HG02678 (cell line): ENCODE data around the gene GALNT5.
A peak's percentile ranks its signal among the peaks of the same experiment; 100 is the strongest.

ENCODE experiments used
- ATAC-seq: cut with Tn5 transposase; IDR thresholded peaks from one replicate; pipeline ENCODE4 v1.9.1; 2021; ENCODE audit warnings: mild to moderate bottlenecking, moderate library complexity; ENCODE audit not compliant: unreplicated experiment

Gene GALNT5

DNA sequence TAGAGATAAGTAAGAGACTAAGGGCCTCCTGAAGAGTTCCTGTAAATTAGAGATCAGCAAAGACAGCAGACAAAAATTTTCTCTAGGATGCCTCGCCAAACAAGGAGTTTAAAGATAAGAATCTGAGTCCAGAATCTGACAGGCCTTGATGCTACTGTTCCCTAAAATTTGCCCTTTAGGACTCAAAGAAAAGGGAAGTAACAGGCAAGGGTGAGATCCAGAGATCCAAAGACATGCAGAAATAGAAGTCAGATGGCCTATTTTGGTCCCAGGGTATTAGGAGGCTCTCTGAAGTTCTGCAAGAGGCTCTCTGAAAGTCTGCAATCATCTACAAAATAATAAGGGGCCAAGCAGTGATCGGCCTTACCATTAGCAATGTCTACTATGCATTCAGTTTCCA, 33.0 kb downstream of the GALNT5 start:
- ATAC-seq = no peak

DNA sequence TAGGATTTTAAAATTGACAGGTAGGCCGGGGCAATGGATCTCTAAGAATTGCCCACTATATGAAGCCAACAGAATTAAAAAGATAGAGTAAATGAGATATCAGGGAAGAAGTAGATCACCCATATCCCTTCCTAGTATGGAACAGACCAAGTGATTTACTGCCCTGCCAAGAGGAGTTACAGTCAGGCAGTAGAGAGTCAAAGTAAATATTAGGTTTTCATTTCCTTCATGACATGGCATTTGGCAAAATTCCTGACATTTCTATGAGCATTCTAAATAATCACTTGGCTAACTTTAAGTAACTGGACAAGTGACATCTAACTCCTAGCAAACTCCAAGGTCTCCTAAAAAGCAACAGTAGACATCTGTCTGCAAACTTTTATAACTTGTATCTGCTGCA, 33.5 kb downstream of the GALNT5 start:
- ATAC-seq = no peak

DNA sequence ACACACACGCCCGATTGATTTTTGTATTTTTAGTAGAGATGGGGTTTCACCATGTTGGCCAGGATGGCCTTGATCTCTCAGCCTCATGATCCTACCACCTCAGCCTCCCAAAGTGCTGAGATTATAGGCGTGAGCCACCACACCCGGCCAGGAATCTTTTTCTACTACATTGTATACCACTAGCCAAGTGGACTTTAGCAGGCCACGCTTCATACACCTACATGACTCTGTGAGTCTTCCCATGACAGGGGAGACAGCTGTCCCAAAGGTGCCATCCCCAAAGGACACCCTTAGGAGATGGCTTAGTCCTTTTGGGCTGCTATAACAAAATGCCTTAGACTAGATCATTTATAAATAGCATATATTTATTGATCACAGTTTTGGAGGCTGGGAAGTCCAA, 35.3 kb downstream of the GALNT5 start:
- no peak for ATAC-seq

DNA sequence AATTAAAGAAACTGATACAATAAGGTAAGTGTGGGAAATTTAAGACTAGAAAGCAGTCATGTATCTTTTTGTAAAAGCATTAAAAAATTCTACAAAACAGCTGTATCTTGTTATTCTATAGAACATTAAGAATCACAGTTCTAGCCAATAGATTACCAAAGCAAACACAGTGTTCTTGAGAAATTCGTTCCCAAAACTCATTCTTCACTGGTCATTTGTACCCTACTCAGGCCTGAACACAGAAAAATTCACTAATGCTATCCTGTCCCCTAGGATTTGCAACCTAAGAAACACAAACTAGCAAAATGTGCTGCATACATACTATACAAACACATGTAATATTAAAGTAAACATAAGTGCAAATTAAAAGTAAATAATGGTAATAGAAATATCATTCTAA, 39.0 kb downstream of the GALNT5 start:
- no peak for ATAC-seq

DNA sequence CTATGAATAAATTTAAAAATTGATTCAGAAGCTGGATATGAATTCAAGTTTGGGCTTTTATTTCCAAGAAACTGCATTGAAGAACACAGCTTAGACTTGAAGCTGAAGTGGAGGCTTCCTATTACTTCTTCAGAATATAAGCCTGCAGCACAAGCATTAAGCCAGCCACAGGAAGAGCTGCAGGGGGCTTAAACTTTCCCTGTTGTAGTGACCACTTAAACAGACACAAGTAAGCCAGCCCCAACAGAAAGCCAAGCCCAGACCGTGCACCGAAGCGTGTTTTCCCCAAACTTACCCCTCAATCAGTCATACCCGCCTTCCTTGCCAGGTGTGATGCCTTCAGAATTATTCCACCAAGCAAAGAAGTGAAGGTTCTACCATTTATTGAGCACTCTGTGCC, 39.5 kb downstream of the GALNT5 start:
- ATAC-seq = no peak

DNA sequence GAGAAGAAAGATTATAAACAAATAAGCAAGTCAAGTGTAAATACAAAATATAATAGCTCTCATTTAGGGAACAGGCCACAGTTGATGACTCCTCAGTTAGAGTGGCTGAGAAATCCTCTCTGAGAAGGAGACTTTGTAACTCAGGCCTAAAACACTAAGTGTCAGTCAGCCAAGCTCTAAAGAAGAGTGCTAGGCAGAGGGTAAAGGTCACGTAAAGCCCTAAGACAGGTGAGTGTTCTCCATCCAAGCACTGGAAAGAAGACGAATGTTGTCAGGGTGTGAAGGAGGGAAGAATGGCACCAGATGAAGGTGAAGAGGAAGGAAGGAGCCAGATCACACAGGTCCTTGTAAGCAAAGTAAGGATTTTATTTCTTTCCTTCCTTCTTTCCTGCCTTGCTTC, 43.8 kb downstream of the GALNT5 start:
- ATAC-seq = no peak

DNA sequence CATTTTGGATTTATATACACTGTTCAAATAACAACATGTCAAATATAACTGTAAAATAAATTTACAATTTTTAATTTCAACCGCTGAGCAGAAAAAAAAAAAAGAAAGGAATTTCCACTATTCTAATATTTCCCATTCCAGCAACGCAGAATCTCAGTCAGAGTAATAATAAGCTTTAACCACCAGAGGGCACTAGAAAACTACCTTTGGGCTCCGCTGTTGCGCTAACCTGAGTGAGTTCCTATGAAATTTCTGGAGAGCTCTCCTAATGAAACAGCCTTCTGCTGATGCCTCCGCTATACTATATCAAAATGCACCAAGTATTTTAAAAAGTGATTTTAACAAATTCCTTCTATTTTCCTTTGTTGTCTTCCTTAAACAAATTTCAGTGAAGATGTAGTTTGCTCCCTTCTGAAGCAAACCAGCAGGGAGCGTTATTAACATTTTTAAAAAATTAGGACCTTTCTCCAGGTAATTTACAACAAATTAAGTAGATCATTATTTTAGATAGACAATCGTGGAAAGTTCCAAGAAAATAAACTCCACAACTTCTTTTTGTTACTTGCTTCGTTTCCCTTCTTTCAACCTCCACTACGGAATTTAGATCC, 45.1 kb downstream of the GALNT5 start:
- peak; percentile 79 for ATAC-seq

DNA sequence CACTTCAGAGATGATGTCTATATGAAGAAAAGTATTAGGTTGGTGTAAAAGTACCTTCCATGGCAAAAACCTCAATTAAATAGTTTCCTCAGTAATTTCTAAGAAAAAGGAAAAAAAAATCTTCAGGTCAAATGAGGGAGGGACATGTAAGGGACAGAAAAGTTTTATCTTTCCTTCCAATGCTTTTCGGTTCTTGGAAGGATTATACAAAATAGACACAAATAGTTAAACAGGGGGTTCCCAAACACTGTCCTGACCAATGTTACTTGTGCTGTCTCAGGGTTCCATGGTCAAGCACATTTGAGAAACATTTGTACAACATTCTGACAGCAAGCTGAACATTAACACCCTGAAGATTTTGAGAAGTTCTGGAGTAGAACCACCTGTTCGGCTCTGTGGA, 46.1 kb downstream of the GALNT5 start:
- no peak for ATAC-seq

DNA sequence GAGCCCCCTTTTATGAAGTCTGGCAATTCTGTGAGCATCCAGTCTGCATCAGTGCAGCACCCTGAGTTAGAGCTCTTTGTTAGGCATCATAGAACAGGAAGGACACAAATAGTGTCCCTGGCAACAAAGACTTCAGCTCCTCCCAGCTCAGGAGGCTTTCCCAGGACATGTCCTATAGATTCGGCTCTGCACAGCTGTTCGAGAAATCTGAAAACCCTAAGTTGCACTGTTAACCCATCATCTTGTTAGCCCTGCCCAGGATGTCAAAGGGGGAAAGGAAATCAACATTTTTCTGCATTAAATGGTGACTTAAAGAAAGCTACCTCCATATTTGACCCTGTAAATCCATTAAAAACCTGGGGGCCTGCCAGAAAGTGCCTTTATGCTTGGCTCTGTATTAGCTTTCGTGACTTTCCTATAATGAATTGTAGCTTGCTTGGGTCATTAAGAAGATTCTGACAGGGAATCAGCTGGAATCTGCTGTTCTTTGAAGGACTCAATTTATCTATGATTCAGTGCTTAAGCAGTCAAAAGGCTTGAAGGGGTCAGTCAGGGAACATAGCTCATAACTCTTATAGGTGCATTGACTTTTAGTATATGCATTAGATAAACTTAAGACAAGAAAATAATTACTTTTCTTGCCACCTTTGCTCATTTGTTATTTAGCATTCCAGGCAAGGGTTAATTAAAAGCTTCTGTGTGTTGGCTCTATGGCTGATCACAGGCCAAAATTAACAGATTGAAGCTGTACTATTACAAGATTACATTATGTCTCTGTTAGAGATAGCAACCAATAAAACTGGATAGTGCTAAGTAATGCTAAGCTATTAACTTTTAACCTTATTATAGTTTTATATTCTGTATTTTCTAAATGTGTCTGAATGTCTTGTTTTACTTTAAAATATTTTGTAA, 47.6 kb downstream of the GALNT5 start:
- ATAC-seq = no peak

DNA sequence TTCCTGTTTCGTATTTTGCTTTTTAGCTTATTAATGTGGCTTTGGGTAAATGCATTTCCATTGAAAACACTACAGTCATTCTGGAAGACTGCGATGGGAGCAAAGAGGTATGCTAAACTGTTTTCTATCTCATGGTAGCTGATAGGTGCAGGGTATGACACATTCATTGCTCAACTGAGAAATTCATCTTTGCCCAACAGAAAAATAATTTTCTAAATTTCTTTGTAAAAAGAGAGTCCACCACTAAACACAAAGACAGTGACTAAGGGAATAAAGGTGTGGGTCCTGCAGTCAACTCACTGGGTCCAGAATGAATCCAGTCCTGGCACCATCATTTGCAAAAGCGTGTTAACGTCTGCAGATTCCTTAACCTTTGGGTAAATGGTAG, 48.2 kb downstream of the GALNT5 start:
- ATAC-seq = no peak

DNA sequence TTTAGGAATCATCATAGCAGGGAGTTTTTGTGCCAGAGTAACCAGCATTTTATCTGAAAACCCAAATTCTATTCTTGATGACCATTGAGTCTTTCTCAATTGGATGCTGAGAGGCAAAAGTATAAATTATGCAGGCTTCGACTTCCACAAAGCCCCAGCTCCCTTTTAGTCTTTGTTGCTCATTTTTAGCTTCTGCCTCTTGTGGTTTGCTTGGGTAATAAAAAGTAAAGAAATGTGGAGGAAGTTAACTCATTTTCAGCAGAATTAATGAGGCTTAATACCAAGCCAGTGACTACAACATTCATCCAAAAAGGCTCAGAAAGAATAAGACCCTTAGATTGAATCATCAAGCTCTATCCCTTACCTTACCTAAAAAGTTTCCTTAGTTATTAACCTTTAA, 49.5 kb downstream of the GALNT5 start:
- no peak for ATAC-seq

DNA sequence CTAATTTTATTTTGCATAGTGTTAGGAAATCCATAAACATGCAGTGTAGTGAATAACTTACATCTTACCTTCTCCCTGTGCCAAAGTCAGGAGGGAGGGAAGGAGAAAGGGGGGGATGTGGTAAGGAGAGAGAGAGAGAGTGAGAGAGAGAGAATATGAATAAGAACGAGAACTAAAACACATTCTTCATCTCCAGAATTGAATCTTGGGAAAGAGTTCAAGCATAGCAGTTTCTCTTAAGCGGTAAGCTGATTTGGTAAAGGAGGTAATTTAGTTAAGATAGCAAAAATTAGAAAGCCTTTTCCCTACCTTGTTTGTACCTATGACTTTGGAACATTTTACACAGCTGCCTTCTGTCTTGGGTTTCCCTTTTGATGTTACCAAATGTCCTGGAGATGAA, 52.4 kb downstream of the GALNT5 start:
- no peak for ATAC-seq

DNA sequence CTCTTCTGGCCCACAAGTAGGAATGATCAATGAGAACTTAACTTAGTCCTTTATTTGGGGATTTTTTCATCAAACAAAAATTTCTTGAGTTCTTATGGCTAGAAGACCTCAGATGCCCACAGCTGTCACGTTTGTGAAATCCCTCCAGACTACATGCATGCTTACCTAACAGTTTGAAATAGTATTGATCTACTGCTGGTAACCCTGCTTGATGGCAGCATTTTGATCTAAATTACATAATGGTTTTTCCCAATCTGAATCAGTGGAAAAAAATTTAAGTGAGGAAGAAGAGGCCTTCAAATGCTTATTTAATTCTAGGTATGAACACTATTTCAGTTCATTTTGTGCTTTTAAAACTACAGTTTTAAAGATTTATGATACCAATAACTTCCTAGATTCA, 54.2 kb downstream of the GALNT5 start:
- ATAC-seq = no peak

DNA sequence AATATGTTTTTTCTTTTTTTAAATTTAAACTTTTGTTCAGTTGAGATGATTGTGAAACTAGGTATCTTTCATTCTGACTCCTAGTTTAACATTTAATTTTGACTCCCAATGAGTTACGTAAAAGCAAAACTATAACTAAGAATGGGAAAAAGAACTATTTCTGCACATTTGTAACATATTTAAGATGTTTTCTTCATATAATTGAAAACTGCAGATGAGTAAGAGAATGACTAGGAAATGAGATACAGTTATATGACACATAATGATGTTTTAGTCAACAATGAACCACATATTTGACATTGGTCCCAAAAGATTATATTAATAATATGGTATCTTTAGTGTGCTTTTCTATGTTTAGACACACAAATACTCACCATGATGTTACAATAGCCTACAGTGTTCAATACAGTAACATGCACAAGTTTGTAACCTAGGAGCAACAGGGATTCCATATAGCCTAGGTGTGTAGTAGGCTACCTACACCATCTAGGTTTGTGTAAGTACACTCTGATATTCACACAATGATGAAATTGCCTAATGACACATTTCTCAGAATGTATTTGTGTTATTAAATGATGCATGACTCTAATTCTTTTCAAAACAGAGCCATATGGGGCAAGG, 55.5 kb downstream of the GALNT5 start:
- peak; percentile 47 for ATAC-seq

DNA sequence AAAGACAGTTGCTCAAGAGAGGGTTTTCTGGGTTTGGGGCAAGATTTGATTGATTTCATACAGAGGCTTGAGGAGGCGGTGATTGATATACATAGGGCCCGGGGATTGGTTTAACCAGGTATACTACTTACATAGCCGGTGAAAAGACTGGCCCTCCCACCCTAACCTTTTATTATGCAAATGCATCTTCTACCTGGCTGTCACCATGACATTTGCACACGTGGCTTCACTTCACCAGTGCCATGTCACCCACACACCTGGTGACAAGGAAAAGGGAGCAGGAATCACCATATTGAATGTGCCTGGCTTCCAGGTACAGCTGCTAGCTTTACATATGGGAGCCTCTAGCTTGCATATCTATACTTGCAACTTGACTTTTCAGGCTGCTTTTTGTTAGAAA, 58.4 kb downstream of the GALNT5 start:
- ATAC-seq = no peak

DNA sequence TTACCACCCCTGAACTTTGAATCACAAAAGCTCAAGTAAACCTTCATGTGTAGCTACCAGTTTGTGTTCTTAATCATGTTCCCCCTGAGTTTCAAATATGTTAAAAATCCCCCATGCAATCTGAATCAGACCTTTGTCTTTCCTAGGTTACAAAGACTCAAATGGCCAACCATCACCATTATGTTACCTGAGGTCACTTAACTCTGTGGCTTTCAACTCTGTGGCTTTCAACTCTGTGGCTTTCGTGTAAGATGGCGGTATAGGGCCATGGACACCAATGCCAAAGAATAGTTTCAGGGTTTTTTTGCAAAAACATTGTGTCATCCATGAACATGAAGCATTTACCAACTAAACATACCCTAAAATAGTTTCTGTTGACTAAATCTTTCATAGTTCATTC, 61.4 kb downstream of the GALNT5 start:
- no peak for ATAC-seq

DNA sequence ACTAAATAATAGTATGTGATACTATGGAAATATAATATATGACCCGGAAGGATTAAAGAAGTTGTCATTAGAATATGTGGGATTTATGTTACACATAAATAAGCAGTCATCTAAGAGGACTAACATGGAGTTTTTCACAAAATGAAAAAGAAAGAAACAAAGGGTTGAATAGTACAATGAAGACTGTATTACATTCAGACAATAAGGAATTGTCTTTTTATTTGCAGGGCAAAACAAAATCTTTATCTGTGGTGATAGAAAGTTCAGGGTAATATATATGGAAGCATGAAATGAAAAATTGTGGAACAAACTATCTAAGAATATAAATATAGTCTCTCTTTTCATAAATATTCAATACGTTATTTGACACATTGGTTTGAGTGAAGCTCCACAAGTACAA, 62.3 kb downstream of the GALNT5 start:
- no peak for ATAC-seq

DNA sequence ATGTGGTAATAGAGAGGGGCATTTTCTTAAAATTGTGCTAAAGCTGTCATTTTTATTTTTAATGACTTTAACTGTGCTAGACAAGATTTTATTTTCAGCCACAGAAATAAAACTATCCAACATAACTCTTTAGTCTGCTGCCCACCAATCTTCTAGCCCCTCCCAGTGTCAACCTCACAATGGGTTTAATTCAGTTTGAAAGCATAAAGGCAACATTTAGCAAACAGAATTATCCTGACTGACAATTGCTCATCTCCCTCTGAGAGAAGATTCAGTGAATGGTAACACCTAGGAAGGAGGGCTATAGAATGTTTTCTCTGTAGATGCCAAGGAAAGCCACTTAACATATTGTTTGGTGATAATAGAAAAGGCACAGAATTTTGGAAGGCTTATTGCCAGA, 62.9 kb downstream of the GALNT5 start:
- ATAC-seq = no peak

DNA sequence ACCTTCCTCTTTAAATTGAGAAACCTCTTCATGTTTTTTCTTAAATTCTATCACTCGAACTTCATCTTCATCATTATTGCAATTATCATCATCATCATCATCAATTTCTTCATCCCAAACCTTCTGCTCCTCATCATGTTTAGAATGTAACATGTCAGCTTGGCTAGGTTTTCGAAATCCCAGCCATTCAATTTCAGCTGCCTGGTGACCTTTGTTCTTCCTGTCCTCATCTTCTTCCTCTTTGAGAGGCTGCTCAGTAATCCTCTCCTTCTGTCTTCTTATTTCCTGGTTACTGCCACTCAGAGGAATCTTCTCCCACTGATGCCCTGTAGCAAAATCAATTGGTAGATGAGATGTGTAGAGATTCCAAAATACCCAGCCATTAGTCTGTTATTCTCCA, 64.0 kb downstream of the GALNT5 start:
- ATAC-seq = no peak

DNA sequence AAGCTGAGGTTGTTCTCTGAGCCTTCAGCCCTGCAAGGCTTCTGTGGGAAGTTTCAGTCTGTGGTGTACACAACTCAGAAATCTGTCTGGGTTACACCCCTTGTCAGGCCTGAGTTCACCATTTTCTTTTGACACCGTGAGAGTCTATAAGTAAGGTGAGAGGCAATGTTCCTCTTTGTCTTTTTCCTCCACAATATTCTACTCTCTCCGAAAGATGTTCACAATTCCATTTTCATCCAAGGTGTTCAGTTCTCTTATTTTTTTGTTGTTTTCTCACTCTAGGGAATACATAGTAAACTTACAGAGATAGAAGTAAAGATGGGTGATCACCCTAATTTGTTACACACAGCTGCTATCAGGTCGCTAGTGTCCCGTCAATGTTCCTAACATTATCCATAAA, 64.9 kb downstream of the GALNT5 start:
- ATAC-seq = no peak

DNA sequence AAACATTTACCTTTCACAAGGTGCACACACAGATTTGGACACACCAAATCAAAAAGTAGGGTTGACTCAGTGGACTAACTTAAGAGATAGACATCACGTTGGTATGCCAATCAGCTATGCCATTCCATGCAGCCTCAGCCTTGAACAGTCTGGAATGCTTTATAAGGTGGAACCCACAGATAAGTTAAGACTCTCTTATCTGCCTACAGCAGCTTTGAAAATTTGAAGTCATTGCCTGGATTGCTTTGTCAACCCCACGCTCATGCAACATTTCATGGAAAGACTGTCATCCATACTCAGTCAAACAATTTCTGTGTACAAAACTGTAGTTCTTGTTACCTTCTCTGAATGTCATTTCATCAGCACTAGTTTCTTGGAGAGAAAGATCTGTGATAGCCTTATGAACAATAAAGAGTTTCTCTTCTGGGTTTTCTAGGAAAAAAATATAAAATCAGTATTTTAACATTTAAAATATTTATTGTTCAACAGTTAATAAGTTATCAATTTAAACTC, 66.9 kb downstream of the GALNT5 start:
- no peak for ATAC-seq

DNA sequence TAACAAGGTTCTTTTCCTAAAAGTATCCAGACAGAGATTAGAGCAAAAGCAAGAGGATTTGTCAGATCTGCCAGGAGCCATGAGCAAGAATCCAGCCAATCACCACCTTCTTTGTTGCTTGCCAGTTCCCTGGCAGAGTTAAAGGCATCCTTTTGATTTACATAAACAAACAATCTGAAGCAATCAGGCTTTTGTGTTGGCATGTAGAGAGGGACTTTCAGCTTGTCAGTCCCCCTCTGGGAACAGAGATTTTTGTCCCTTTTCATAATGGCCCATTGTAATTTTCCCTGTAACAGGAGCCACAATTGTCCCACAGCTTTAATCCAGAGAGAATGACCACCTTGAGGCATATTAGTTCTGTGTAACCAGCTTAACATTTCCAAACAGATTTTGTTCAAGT, 68.3 kb downstream of the GALNT5 start, which contains the start of gene ERMN:
Gene ERMN, minus strand, starts transcription at position 39 of the 400 bp plus-strand sequence. CDS start 182 bp downstream, outside the sequence.
- no peak for ATAC-seq
